HepG2 (cell line): ENCODE data around the gene STX4. TPM values are rescaled to one million over a fixed set of nuclear protein-coding genes. Genes with fewer than 3 reads are reported as not detected.

Experiments used
- CBFB ChIP-seq: sonication (generic); formaldehyde crosslinking; IDR thresholded peaks from 2 replicates; pipeline ENCODE4 v1.4.0; 2020; ENCODE audit warnings: missing genetic modification reagents
- CCDC6 ChIP-seq: sonication (generic); formaldehyde crosslinking; IDR thresholded peaks from 2 replicates; pipeline ENCODE4 v1.8.1; 2022; ENCODE audit warnings: mild to moderate bottlenecking, missing genetic modification reagents, moderate library complexity
- FOSL1 ChIP-seq: sonication (generic); formaldehyde crosslinking; IDR thresholded peaks from 2 replicates; pipeline ENCODE4 v1.9.0; 2021; ENCODE audit warnings: missing genetic modification reagents, borderline replicate concordance
- GZF1 ChIP-seq: sonication (generic); formaldehyde crosslinking; IDR thresholded peaks from 2 replicates; pipeline ENCODE4 v1.5.1; 2020; ENCODE audit warnings: mild to moderate bottlenecking, missing genetic modification reagents
- KMT2A ChIP-seq: sonication (generic); formaldehyde crosslinking; IDR thresholded peaks from 2 replicates; pipeline ENCODE4 v1.4.0; 2020; ENCODE audit warnings: missing genetic modification reagents
- MTF1 ChIP-seq: sonication (generic); formaldehyde crosslinking; IDR thresholded peaks from 2 replicates; pipeline ENCODE4 v1.5.0; 2020; ENCODE audit warnings: missing genetic modification reagents
- SALL1 ChIP-seq: sonication (generic); formaldehyde crosslinking; IDR thresholded peaks from 2 replicates; pipeline ENCODE4 v1.8.0; 2022; ENCODE audit warnings: mild to moderate bottlenecking, missing genetic modification reagents
- TGIF2 ChIP-seq: IDR thresholded peaks from 2 replicates; pipeline ENCODE4 v1.6.1; 2016; ENCODE audit warnings: control low read depth, missing compliant biosample characterization
- TRIM24 ChIP-seq: sonication (generic); formaldehyde crosslinking; IDR thresholded peaks from 2 replicates; pipeline ENCODE4 v1.8.0; 2022; ENCODE audit warnings: mild to moderate bottlenecking, missing genetic modification reagents
- ZBTB7B ChIP-seq: sonication (generic); formaldehyde crosslinking; IDR thresholded peaks from 2 replicates; pipeline ENCODE4 v1.4.0; 2020; ENCODE audit warnings: missing genetic modification reagents
- ZFP36L1 ChIP-seq: sonication (generic); formaldehyde crosslinking; IDR thresholded peaks from 2 replicates; pipeline ENCODE4 v1.8.0; 2022; ENCODE audit warnings: mild to moderate bottlenecking, missing genetic modification reagents, moderate library complexity
- ZKSCAN1 ChIP-seq: fragments of 150-350 bp; IDR thresholded peaks from 2 replicates; pipeline ENCODE4 v1.6.1; 2014; ENCODE audit warnings: low read length
- ZKSCAN5 ChIP-seq: sonication (generic); formaldehyde crosslinking; IDR thresholded peaks from 2 replicates; pipeline ENCODE4 v1.5.1; 2020; ENCODE audit warnings: mild to moderate bottlenecking, missing genetic modification reagents
- ZNF207 ChIP-seq: fragments of 450-650 bp; IDR thresholded peaks from 2 replicates; pipeline ENCODE4 v1.6.1; 2016; ENCODE audit warnings: antibody characterized with exemption, borderline replicate concordance
- ZNF260 ChIP-seq: sonication (generic); formaldehyde crosslinking; IDR thresholded peaks from 2 replicates; pipeline ENCODE4 v1.4.0; 2020; ENCODE audit warnings: missing genetic modification reagents, low read depth, mild to moderate bottlenecking, borderline replicate concordance
- ZNF263 ChIP-seq: sonication (generic); formaldehyde crosslinking; IDR thresholded peaks from 2 replicates; pipeline ENCODE4 v1.4.0; 2020; ENCODE audit warnings: missing genetic modification reagents
- ZNF383 ChIP-seq: sonication (generic); formaldehyde crosslinking; IDR thresholded peaks from 2 replicates; pipeline ENCODE4 v1.4.0; 2020; ENCODE audit warnings: missing genetic modification reagents, mild to moderate bottlenecking, borderline replicate concordance
- ZNF501 ChIP-seq: sonication (generic); formaldehyde crosslinking; IDR thresholded peaks from 2 replicates; pipeline ENCODE4 v1.5.1; 2020; ENCODE audit warnings: mild to moderate bottlenecking, moderate library complexity, missing genetic modification reagents
- ZNF670 ChIP-seq: sonication (generic); formaldehyde crosslinking; IDR thresholded peaks from 2 replicates; pipeline ENCODE4 v1.8.0; 2022; ENCODE audit warnings: mild to moderate bottlenecking, missing genetic modification reagents, borderline replicate concordance
- ZNF672 ChIP-seq: sonication (generic); formaldehyde crosslinking; IDR thresholded peaks from 2 replicates; pipeline ENCODE4 v1.8.1; 2022; ENCODE audit warnings: missing genetic modification reagents
- polyA plus RNA-seq, 8 experiments: library from polyadenylated mRNA; depleted of rRNA in 3 of 8; stranded (reverse) in 7 of 8; unstranded in 1 of 8; fragments of >200 nt; fragmentation: Illumina TruSeq in 4 of 8; extraction: Trizol in 4 of 8; gene quantifications; 2 replicates each; pipeline versions ENCODE4 v1.2.1 to v1.2.3, GENCODE V29; 2011 to 2016; ENCODE audit warnings: low read depth in 4 of 8, missing spikeins in 1 of 8, mixed read lengths in 1 of 8; ENCODE audit not compliant: insufficient read depth in 1 of 8
- total RNA-seq, 5 experiments: library from RNA; depleted of rRNA; stranded (reverse); fragments of >200 nt; fragmentation: Illumina TruSeq; extraction: Trizol; gene quantifications; 2 replicates each; pipeline ENCODE4 v1.2.3, GENCODE V29; 2016; ENCODE audit warnings: low read depth in 1 of 5
- TF ChIP-seq, protein P1 (sequence below): sonication (generic); formaldehyde crosslinking; IDR thresholded peaks from 2 replicates; pipeline ENCODE4 v1.4.0; 2020; ENCODE audit warnings: missing genetic modification reagents, borderline replicate concordance
- TF ChIP-seq, protein P2 (sequence below), 2 experiments: sonication (generic) in 1 of 2; formaldehyde crosslinking in 1 of 2; IDR thresholded peaks; 2 replicates each; pipeline versions ENCODE4 v1.4.0 to v1.6.1; 2016 to 2020; ENCODE audit warnings: borderline replicate concordance in 1 of 2, low read depth in 1 of 2, mild to moderate bottlenecking in 1 of 2, missing genetic modification reagents in 1 of 2

STX4 gene
- total and polyA plus RNA-seq, 2 of the 13 experiments (the other 11 are each of a cell fraction or from before 2014, with no cell fraction given) = 29.2 to 34.6 TPM

DNA sequence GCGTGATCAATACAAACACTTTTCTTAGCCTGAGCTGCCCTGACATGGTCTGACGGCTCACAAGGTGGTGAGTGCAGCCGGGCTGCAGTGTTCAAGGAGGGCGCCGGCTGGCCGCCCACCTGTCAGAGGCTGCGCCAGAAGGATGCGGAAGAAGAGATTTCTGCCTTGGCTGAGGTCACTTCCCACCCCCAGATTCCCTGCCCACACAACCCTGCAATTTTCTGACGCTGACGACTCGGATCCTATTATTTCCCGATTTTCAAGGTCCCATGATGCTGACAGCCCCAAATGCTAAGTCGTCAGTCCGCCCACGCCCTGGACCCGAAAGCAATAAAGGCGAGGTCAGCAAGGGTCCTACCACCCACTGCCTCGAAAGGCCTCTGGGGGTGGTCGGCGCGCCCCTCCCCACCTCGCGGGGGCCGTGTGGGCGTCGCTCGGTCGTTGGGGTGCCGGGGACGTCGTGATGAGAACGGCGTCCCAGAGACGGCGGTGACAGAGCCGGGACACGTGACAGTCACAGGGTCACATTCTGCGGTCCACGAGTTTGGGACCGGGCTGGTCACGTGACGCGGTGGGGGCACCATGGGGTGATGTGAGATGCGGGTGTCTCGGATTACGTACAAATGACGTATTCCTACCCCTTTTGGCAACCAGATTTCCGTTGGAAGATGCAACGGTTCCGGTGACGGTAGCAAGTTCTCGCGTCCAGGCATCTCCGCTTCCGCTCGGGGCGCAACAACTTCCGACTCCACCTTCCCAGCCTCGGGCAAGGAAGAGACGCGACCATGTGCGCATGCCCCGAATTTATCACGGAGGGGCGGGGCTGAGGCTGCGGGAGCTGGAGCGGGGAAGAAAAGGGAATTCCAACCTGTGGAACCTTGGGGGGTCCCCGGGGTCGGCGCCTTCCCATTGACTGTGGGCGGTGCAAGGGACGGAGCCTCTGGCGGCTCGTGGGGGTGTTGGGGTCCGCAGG lies at the start of gene STX4 (continued):
- TF ChIP-seq ZNF263 (CRISPR knock-in tag) (no peak; the same call in 1 of the 2 replicates), TRIM24 (no peak), ZNF383 (CRISPR knock-in tag) (no peak), GZF1 (CRISPR knock-in tag) (peak; percentile 29; the same call in 1 of the 2 replicates), CCDC6 (CRISPR knock-in tag) (peak; percentile 51), ZNF207 (peak; percentile 78; the same call in 1 of the 2 replicates), ZNF260 (CRISPR knock-in tag) (no peak), TGIF2 (CRISPR knock-in tag) (peak; percentile 56), ZFP36L1 (peak; percentile 89; the same call in 1 of the 2 replicates), KMT2A (CRISPR knock-in tag) (peak; percentile 60), ZNF672 (CRISPR knock-in tag) (no peak; the same call in 1 of the 2 replicates), MTF1 (CRISPR knock-in tag) (no peak), SALL1 (CRISPR knock-in tag) (peak; percentile 94), FOSL1 (CRISPR knock-in tag) (no peak), ZNF501 (CRISPR knock-in tag) (peak; percentile 92), ZNF670 (CRISPR knock-in tag) (0 out of 2 replicates have a peak, but pooled peaks have one; percentile 63), CBFB (CRISPR knock-in tag) (0 out of 2 replicates have a peak, but pooled peaks have one; percentile 56), ZKSCAN5 (CRISPR knock-in tag) (no peak), ZBTB7B (no peak; the same call in 1 of the 2 replicates), ZKSCAN1 (no peak)
- TF ChIP-seq, protein P1, sequence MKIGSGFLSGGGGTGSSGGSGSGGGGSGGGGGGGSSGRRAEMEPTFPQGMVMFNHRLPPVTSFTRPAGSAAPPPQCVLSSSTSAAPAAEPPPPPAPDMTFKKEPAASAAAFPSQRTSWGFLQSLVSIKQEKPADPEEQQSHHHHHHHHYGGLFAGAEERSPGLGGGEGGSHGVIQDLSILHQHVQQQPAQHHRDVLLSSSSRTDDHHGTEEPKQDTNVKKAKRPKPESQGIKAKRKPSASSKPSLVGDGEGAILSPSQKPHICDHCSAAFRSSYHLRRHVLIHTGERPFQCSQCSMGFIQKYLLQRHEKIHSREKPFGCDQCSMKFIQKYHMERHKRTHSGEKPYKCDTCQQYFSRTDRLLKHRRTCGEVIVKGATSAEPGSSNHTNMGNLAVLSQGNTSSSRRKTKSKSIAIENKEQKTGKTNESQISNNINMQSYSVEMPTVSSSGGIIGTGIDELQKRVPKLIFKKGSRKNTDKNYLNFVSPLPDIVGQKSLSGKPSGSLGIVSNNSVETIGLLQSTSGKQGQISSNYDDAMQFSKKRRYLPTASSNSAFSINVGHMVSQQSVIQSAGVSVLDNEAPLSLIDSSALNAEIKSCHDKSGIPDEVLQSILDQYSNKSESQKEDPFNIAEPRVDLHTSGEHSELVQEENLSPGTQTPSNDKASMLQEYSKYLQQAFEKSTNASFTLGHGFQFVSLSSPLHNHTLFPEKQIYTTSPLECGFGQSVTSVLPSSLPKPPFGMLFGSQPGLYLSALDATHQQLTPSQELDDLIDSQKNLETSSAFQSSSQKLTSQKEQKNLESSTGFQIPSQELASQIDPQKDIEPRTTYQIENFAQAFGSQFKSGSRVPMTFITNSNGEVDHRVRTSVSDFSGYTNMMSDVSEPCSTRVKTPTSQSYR = no peak
- TF ChIP-seq, protein P2, sequence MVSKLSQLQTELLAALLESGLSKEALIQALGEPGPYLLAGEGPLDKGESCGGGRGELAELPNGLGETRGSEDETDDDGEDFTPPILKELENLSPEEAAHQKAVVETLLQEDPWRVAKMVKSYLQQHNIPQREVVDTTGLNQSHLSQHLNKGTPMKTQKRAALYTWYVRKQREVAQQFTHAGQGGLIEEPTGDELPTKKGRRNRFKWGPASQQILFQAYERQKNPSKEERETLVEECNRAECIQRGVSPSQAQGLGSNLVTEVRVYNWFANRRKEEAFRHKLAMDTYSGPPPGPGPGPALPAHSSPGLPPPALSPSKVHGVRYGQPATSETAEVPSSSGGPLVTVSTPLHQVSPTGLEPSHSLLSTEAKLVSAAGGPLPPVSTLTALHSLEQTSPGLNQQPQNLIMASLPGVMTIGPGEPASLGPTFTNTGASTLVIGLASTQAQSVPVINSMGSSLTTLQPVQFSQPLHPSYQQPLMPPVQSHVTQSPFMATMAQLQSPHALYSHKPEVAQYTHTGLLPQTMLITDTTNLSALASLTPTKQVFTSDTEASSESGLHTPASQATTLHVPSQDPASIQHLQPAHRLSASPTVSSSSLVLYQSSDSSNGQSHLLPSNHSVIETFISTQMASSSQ (IDR thresholded peaks at IDR 0.05; ENCODE audit: low read depth) = no peak
- TF ChIP-seq, protein P2 (CRISPR knock-in tag; IDR thresholded peaks at IDR 0.05; ENCODE audit: borderline replicate concordance) = peak; percentile 58; the same call in 1 of the 2 replicates
